DMS79 (cell line): Measurements from ENCODE around the gene PTAR1.
"Not testable (repeated sequence)": the region's sequence is repeated elsewhere in the genome, so short reads cannot be mapped to it uniquely, and the experiment has no call there.

Source experiments
- DNase-seq: peaks from one replicate; lab custom pipeline; 2025; lab: John Stamatoyannopoulos, UW

The PTAR1 gene, protein sequence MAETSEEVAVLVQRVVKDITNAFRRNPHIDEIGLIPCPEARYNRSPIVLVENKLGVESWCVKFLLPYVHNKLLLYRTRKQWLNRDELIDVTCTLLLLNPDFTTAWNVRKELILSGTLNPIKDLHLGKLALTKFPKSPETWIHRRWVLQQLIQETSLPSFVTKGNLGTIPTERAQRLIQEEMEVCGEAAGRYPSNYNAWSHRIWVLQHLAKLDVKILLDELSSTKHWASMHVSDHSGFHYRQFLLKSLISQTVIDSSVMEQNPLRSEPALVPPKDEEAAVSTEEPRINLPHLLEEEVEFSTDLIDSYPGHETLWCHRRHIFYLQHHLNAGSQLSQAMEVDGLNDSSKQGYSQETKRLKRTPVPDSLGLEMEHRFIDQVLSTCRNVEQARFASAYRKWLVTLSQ

GRCh38 chr9:69759421-69760277, at the start of gene PTAR1:
PTAR1 (minus strand) TSS chr9:69760011; CDS start chr9:69759938, 73 bp downstream.
- DNase-seq: peak; percentile 40

- DNase-seq: no peak
Observed at GRCh38 chr9:69809304-69809863, 49.6 kb upstream of the PTAR1 start.

DNA sequence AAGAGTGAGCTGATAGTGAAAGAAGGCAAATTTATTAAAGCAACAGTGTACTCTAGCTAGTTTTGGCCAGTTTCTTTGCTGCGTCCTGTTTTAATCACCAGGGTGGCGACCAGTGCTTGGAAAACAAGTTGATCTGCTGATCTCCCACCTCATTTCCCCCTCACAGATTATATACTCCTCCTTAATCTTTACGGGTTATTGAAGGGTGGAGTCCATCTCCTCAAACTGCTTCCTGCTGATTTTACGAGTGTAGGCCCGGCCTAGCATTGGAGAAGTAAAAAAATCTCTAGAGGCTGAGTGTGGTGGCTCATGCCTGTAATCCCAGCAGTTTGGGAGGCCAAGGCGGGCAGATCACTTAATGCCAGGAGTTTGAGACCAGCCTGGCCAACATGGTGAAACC, 46.8 kb upstream of the PTAR1 start:
- DNase-seq: no peak

GRCh38 chr9:69805962-69806515, 46.2 kb upstream of the PTAR1 start:
- DNase-seq: no peak

DNA sequence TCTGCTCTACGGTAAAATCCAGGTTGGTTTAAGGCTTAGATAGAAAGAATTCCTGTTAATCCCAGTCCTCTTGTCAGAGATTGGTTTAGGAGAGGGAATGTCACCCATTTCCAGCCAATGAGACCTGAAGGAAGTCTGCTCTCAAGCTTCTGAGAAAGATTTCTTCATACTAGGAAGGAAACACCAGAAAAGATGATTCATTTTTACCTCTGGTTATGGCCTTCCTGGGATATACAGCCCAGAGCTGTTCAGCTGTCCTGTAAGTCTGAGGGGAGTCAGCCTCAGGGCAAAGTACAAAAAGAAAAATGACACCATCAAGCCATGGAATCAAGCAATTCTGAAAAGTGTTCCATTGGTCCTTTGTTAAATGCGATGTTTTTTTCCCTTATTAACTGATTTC, 42.2 kb upstream of the PTAR1 start:
- no peak for DNase-seq

DNA sequence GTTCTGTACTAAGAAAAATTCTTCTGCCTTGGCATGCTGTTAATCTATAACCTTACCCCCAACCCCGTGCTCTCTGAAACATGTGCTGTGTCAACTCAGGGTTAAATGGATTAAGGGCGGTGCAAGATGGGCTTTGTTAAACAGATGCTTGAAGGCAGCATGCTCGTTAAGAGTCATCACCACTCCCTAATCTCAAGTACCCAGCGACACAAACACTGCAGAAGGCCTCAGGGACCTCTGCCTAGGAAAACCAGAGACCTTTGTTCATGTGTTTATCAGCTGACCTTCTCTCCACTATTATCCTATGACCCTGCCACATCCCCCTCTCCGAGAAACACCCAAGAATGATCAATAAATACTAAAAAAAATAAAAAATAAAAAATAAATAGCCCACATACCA, 40.2 kb upstream of the PTAR1 start:
- not testable (repeated sequence) for DNase-seq

- DNase-seq: not testable (repeated sequence)
Observed at GRCh38 chr9:69799521-69799920, 39.7 kb upstream of the PTAR1 start.

GRCh38 chr9:69798744-69799143, 38.9 kb upstream of the PTAR1 start:
- no peak for DNase-seq

DNA sequence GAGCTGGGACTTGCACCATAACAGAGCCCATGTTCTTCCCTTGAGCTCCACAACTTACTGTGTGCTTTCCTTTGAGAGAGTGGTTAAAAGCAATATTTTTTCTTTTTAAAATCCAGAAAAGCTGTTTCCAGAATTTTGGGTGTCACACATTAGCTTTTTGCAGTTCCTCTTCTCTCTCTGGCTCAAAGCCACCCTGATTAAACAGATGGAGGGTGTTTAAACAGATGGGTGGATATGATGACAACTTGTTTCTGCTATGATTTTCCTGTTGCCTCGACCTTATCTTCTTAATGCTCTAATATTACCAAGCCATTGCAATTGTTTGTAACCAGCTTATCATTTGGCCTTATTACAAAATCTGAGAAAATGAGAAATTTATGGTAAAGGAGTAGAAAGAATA, 37.9 kb upstream of the PTAR1 start:
- no peak for DNase-seq

DNA sequence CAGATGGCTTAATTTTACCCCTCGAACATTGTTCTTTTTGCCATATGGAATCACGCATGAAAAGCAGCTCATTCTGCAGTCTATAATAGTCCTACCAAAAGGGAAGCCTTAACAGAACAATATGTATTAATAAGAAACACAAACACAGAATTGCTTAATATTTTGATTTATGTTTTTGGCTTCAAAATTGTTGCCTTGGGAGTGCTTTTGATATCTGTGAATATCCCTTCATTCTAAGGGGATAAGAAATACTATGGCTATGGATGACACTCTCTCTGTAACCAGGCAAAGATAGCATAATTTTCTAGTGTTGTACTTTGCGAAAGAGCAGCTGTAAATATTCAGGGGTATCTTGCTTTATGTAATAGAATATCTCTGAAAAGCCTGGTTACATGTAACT, 34.5 kb upstream of the PTAR1 start:
- no peak for DNase-seq

DNA sequence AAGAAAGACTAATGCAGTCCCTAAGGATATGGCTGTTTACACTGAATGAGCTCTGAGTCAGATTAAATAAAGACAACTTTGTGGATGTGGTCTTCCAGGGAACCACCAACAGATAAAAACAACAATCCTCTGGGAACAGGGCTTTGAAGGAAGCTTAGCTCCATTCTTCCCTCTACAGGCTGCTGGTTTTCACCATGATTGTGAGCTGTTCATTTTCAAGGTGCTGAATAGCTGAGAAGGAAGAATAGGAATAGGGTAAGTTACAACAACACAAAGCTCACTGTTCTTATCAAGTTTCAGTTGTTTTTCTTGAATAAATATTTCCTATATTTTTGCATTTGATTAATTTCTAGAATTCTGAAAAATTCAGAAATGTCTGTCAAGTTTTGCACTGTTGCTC, 25.9 kb upstream of the PTAR1 start:
- no peak for DNase-seq

DNA sequence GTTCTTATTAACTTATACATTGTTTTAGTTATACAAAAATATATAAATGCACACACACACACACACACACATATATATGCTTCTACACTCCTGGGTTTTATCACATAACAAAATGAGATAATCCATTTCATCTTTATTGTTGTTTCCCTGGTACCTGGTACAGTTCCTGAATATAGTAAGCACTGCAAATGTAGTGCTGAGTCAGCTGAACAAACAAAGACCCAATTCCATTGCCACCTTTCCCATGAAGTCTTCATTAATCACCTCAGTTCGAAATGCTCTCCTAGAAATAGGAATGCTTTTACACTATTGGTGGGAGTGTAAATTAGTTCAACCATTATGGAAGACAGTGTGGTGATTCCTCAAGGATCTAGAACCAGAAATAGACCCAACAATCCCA, 13.4 kb upstream of the PTAR1 start:
- no peak for DNase-seq

- DNase-seq: no peak
Observed at GRCh38 chr9:69771775-69772418, 12.1 kb upstream of the PTAR1 start.

DNA sequence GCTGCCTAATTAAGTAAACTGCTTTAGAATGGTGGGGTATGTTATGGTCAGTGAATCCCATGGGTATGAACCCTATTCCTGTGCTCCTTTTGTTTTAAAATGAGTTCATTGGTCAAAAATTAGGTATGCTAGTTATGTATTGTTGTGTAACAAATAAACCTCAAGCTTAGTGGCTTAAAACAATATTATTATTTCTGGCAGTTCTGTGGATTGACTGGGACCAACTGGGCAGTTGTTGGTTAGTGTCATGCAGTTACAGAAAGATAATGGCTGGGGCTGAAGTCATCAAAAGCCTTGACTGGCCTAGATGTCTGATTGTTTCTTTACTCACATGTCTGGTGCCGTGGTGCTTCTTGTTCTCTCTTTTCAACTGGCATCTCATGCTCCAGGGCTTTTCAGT, 8.9 kb upstream of the PTAR1 start:
- DNase-seq: no peak

DNA sequence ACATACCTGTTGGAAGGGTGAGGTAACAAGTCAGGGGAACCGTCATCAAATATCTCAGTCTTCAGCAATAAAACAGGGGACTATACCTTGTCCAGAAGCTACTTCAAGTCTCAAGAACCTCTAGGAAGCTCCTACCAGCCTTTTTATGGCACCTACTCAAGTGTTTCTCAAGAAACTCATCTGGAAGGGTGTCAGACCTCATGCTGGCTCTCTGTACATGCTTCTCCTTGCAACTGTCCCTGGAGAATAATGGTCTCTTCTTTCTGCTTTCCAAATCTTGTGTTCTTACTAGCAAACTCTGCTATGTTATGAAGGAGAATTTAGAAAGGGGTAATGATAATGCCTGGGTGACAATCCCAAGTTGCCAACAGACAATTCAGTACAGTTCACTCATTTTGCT, 8.3 kb upstream of the PTAR1 start:
- DNase-seq: no peak

- not testable (repeated sequence) for DNase-seq
Observed at GRCh38 chr9:69763862-69764261, 4.1 kb upstream of the PTAR1 start.

GRCh38 chr9:69762527-69762926, 2.7 kb upstream of the PTAR1 start:
- no peak for DNase-seq

GRCh38 chr9:69760278-69760610, 433 bp upstream of the PTAR1 start:
- DNase-seq: no peak

DNA sequence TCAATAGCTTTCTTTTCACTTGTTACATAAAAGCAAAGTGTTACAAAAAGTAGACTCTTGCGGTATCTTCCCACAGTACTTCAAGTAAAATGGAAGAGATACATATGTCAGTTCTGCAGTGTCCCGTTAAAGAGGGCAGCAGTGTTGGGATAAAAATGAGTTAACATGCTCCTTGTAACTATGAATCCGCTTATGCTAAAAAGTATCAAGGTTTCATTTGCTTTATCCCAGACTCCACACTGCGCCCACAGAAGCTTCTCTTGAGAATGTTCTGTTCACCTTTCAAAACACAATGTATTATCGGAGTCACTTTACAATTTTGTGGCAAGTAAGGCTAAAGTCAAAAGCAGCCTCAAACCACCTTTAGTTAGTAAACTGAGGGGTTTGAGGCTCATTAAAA, 790 bp downstream of the PTAR1 start:
- DNase-seq: no peak

DNA sequence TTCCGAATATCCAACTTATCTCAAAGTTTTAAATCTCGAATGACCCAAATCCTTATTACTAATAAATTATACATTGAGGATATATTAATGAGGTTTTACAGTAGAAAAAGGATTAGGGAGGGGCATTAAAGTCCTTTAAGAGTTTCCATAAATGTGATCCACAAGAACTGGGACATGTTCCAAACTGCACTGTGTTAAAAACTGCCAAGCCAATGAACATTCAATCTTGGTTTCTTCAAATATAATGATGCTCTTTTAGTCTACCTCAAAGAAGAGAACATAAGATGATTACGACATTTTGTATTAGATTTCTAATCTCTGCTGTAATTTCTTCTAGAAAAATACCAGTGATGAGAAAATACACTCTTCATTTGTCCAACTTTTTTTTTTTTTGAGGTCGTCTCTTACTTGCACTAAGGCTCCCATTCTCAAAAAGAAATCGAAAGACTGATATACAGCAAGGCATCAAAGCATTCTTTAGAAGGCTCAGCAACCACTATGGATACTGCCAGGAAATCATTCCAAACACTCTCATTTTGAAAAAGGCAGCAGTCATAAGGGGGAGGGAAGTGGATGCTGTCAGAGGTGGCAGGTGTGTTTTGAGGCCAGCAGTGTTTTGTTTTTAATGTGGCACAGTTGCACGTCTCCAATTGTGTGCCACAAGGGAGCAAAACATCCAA, 1.7 kb downstream of the PTAR1 start:
- DNase-seq: peak; percentile 12

DNA sequence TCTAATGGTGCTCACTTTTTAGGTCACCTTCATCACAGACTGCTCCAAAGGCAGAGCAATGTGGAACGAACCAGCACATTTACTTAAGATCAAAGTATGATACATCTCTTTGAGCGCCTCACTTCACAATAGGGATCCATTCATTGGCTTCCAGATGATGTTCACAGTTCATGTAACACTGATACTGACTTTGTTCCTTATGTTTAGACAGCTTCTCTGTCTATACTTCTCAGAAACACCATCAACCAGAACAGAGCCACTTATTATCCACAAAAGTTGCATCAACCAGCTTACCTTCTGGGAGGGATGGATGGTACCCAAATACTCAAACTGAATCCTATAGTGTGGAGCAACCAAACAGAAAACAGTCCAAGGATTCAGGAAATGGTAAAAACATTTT, 4.6 kb downstream of the PTAR1 start:
- DNase-seq: no peak

GRCh38 chr9:69753830-69754229, 6.0 kb downstream of the PTAR1 start:
- DNase-seq: no peak
